ENCODE data around the gene FKBP6. TPM values are rescaled to one million over a fixed set of nuclear protein-coding genes. Genes with fewer than 3 reads are reported as not detected.
"Not testable (repeated sequence)": the region's sequence is repeated elsewhere in the genome, so short reads cannot be mapped to it uniquely, and the experiment has no call there.

The FKBP6 gene
- not detected for total RNA-seq

- not testable (repeated sequence) for DNase-seq (ENCODE audit: low spot score)
These were observed at the start of gene FKBP6, which contains the start of gene TRIM50 for GRCh38 chr7:73327922-73328321. Gene FKBP6, plus strand, starts transcription at chr7:73328161. Its CDS starts 268 bp downstream, at chr7:73328429. Gene TRIM50, minus strand, starts transcription at chr7:73328082. Its CDS starts 3,295 bp downstream, at chr7:73324787.

- DNase-seq (ENCODE audit: low spot score) = not testable (repeated sequence)
These were observed 30.7 kb upstream of the FKBP6 start for GRCh38 chr7:73297235-73297634.

GRCh38 chr7:73297706-73298105 lies 30.3 kb upstream of the FKBP6 start:
- DNase-seq (ENCODE audit: low spot score) = not testable (repeated sequence)

GRCh38 chr7:73299812-73300211 lies 28.1 kb upstream of the FKBP6 start:
- not testable (repeated sequence) for DNase-seq (ENCODE audit: low spot score)

GRCh38 chr7:73301108-73301507 lies 26.9 kb upstream of the FKBP6 start:
- DNase-seq (ENCODE audit: low spot score) = not testable (repeated sequence)

GRCh38 chr7:73302846-73303245 lies 25.1 kb upstream of the FKBP6 start:
- not testable (repeated sequence) for DNase-seq (ENCODE audit: low spot score)

GRCh38 chr7:73303546-73303945 lies 24.4 kb upstream of the FKBP6 start:
- no peak for DNase-seq (ENCODE audit: low spot score)

GRCh38 chr7:73304071-73304470 lies 23.9 kb upstream of the FKBP6 start:
- no peak for DNase-seq (ENCODE audit: low spot score)

GRCh38 chr7:73304612-73305387 lies 23.2 kb upstream of the FKBP6 start:
- not testable (repeated sequence) for DNase-seq (ENCODE audit: low spot score)

- peak; percentile 37 for DNase-seq (ENCODE audit: low spot score)
These were observed 20.5 kb upstream of the FKBP6 start for GRCh38 chr7:73307436-73307835.

GRCh38 chr7:73308074-73308664 lies 19.8 kb upstream of the FKBP6 start:
- peak; percentile 37 for DNase-seq (ENCODE audit: low spot score)

- DNase-seq (ENCODE audit: low spot score) = peak; percentile 91
These were observed 19.2 kb upstream of the FKBP6 start, which contains the start of gene NSUN5 for GRCh38 chr7:73308665-73309214. Gene NSUN5, minus strand, starts transcription at chr7:73308826. Its CDS starts 36 bp downstream, at chr7:73308790.

GRCh38 chr7:73311421-73311820 lies 16.5 kb upstream of the FKBP6 start:
- not testable (repeated sequence) for DNase-seq (ENCODE audit: low spot score)

- no peak for DNase-seq (ENCODE audit: low spot score)
These were observed 15.0 kb upstream of the FKBP6 start for GRCh38 chr7:73312831-73313520.

GRCh38 chr7:73313521-73313906 lies 14.4 kb upstream of the FKBP6 start:
- no peak for DNase-seq (ENCODE audit: low spot score)

- no peak for DNase-seq (ENCODE audit: low spot score)
These were observed 13.7 kb upstream of the FKBP6 start for GRCh38 chr7:73314271-73314670.

- DNase-seq (ENCODE audit: low spot score) = no peak
These were observed 11.4 kb upstream of the FKBP6 start for GRCh38 chr7:73316521-73316920.

- DNase-seq (ENCODE audit: low spot score) = not testable (repeated sequence)
These were observed 9.2 kb upstream of the FKBP6 start for GRCh38 chr7:73318656-73319204.

GRCh38 chr7:73319541-73319940 lies 8.4 kb upstream of the FKBP6 start:
- DNase-seq (ENCODE audit: low spot score) = not testable (repeated sequence)

GRCh38 chr7:73320009-73320408 lies 8.0 kb upstream of the FKBP6 start:
- DNase-seq (ENCODE audit: low spot score) = not testable (repeated sequence)

- not testable (repeated sequence) for DNase-seq (ENCODE audit: low spot score)
These were observed 4.4 kb upstream of the FKBP6 start for GRCh38 chr7:73323434-73324080.
